Tibial nerve (tissue), 4 donors: Measurements from ENCODE around the gene BNC2. TPM values are rescaled to one million over a fixed set of nuclear protein-coding genes. Genes with fewer than 3 reads are reported as not detected.
"Not testable (repeated sequence)": the region's sequence is repeated elsewhere in the genome, so short reads cannot be mapped to it uniquely, and the experiment has no call there.

Experiments used
- DNase-seq, 2 donors: peaks; one replicate each; pipeline ENCODE4 v3.0.0-alpha.2; 2019; ENCODE audit warnings: low spot score in 2 of 2
- H3K27ac ChIP-seq, 4 donors: fragments of 200-600 bp; sonication (generic) in 3 of 4; one replicate each; pipeline ENCODE4 v1.5.1; 2017 to 2019; ENCODE audit warnings: mild to moderate bottlenecking in 1 of 4
- H3K27me3 ChIP-seq, 2 donors: fragments of 200-600 bp; sonication (generic) in 1 of 2; one replicate each; pipeline versions ENCODE4 v1.5.1 to v1.6.0; 2017 to 2019
- H3K36me3 ChIP-seq, 3 donors: fragments of 200-600 bp; sonication (generic); one replicate each; pipeline ENCODE4 v1.5.1; 2018 to 2019
- H3K4me1 ChIP-seq, 4 donors: fragments of 200-600 bp; sonication (generic) in 3 of 4; one replicate each; pipeline ENCODE4 v1.5.1; 2017 to 2019
- H3K4me3 ChIP-seq, 4 donors: fragments of 200-600 bp; sonication (generic) in 3 of 4; one replicate each; pipeline ENCODE4 v1.5.1; 2017 to 2019; ENCODE audit warnings: mild to moderate bottlenecking in 1 of 4, moderate library complexity in 1 of 4
- H3K9me3 ChIP-seq, 4 donors: fragments of 200-600 bp; sonication (generic) in 3 of 4; one replicate each; pipeline ENCODE4 v1.5.1; 2017 to 2019
- EP300 ChIP-seq, 2 donors: sonication (generic); formaldehyde crosslinking; IDR thresholded peaks; one replicate each; pipeline ENCODE4 v1.6.1; 2017; ENCODE audit warnings: antibody characterized with exemption in 2 of 2, mild to moderate bottlenecking in 1 of 2
- POLR2A ChIP-seq, 2 donors: fragments of 450-650 bp; IDR thresholded peaks; one replicate each; pipeline ENCODE4 v1.6.1; 2017; ENCODE audit warnings: antibody characterized with exemption in 2 of 2, mild to moderate bottlenecking in 2 of 2, moderate library complexity in 2 of 2
- WGBS, 2 donors: methylation state at CpG; one replicate each; pipeline ENCODE4 v1.1.5; 2018; 5-methylcytosine and 5-hydroxymethylcytosine counted together
- total RNA-seq, 4 donors: library from RNA; depleted of rRNA; stranded (reverse); fragments of >200 nt; gene quantifications; one replicate each; pipeline ENCODE4 v1.1.0, GENCODE V29; 2016
- TF ChIP-seq, protein P1 (sequence below), 5 experiments: fragments of 200-600 bp in 3 of 5; fragments of 450-650 bp in 2 of 5; sonication (generic) in 3 of 5; IDR thresholded peaks; one replicate each; pipeline ENCODE4 v1.5.1; 2016 to 2019; ENCODE audit warnings: antibody characterized with exemption in 5 of 5, mild to moderate bottlenecking in 3 of 5, moderate library complexity in 2 of 5

BNC2 gene
- total RNA-seq, 4 donors from 2014 or later: 69.9 to 89.6 (median 88.4) TPM

DNA sequence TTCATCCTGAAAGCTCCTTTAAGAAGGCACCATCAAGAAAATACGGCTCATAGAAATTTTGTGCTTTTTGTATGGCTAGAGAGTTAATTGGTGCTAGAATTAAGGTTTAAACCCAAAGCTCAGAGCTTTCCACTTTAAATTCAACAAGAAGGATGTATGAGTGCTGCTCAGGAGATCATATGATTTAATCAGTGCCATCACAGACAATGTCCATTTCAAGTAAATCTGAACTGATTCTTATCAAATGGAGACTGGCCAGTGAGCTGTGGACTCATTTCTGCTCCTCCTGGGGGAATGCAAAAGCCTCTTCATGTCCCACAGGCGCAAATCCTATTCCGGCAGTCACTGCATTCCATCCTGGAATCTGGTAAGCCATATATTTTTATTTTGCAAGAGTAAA is 327.2 kb downstream of the BNC2 start:
- H3K4me1 ChIP-seq: peaks cover 0 to 33% (median 4%) of the 10 kb centered on the region in 4 donors
- WGBS, 2 donors: 82 to 92% methylated on average over 3 of the region's 3 CpGs
- TF ChIP-seq, protein P1, sequence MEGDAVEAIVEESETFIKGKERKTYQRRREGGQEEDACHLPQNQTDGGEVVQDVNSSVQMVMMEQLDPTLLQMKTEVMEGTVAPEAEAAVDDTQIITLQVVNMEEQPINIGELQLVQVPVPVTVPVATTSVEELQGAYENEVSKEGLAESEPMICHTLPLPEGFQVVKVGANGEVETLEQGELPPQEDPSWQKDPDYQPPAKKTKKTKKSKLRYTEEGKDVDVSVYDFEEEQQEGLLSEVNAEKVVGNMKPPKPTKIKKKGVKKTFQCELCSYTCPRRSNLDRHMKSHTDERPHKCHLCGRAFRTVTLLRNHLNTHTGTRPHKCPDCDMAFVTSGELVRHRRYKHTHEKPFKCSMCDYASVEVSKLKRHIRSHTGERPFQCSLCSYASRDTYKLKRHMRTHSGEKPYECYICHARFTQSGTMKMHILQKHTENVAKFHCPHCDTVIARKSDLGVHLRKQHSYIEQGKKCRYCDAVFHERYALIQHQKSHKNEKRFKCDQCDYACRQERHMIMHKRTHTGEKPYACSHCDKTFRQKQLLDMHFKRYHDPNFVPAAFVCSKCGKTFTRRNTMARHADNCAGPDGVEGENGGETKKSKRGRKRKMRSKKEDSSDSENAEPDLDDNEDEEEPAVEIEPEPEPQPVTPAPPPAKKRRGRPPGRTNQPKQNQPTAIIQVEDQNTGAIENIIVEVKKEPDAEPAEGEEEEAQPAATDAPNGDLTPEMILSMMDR (IDR thresholded peaks at IDR 0.05): no peak
- TF ChIP-seq POLR2A (IDR thresholded peaks at IDR 0.05) (no peak), EP300 (IDR thresholded peaks at IDR 0.05) (no peak)

DNA sequence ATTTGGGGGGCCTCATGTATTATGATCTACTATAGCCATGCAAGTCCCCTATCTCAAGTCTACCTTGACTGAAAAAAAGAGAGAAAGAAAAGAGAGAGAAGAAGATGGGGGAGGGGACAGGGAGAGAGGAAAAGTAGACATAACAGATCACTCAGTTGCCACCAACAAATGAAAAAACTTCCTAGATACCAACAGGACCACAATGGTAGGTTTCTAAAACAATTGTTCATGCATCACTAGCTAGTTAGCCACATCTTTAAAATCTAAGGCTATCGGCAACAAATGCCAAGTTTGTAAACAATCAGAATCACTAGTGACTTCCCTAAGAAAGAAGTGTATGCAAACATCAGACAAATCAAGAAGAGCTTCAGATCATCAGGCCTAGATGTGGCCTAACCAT is 328.2 kb downstream of the BNC2 start:
- no peak for DNase-seq
- Histone ChIP-seq H3K4me3 (no peak overlapping the region), H3K36me3 (no peaks in the 10 kb centered on the region), H3K4me1 (peaks cover 0 to 33% (median 4%) of the 10 kb centered on the region in 4 donors), H3K27ac (no peak overlapping the region), H3K27me3 (no peaks in the 10 kb centered on the region), H3K9me3 (no peaks in the 10 kb centered on the region)
- TF ChIP-seq, protein P1 (IDR thresholded peaks at IDR 0.05): no peak
- TF ChIP-seq EP300 (IDR thresholded peaks at IDR 0.05) (no peak), POLR2A (IDR thresholded peaks at IDR 0.05) (no peak)
- WGBS, 2 donors: 57 to 89% methylated on average over 1 of the region's 1 CpG

More for the DNA sequence above, 327.2 kb downstream of the BNC2 start:
- Histone ChIP-seq H3K27me3 (no peaks in the 10 kb centered on the region), H3K27ac (no peak overlapping the region), H3K36me3 (no peaks in the 10 kb centered on the region), H3K4me3 (no peak overlapping the region), H3K9me3 (no peaks in the 10 kb centered on the region)
- DNase-seq: no peak

DNA sequence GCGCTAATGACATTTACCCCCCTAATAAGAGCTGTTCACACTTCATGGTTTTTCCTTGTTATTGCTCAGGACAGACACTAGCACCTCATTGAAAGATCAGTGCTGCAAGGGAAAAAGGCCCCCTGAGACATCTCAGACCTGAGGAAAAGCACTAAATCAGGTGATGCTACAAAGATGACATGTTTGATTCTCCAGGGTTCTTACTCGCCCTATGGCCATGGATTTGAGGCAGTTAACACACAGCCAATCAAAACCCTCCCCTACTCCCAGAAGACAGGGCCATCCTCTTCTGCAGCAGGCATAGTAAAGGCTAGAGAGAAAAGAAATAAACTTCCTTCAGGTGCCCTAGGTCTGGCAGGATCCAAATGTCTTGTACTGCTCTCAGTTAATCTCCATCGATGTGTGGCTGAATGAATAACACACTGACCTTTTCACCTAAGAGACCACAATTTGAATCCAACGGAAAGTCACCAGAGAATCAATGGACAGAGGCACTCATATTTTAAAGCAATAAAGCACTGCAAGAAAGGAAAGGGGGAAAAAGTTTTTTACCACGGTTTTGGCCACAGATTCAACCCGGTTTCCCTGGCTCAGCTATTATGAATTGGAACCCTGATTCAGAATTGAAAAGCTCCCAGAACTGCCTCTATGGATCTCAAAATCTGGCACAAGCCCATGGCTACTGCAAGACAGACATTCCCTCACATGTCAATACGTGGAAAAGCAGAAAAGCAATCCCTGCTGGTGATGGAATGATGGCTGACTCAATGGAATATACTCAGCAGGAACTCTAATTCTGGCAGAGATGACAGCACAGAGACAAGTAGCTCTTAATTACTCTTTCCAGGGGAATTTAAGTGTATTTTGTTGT is 329.5 kb downstream of the BNC2 start:
- 43 to 44% methylated on average over 7 of the region's 7 CpGs for WGBS, 2 donors
- DNase-seq: no peak
- Histone ChIP-seq H3K4me1 (peaks cover 0 to 33% (median 4%) of the 10 kb centered on the region in 4 donors), H3K27me3 (no peaks in the 10 kb centered on the region), H3K36me3 (no peaks in the 10 kb centered on the region), H3K4me3 (no peak overlapping the region), H3K9me3 (no peaks in the 10 kb centered on the region), H3K27ac (no peak overlapping the region)
- TF ChIP-seq, protein P1 (IDR thresholded peaks at IDR 0.05): no peak
- no peak for TF ChIP-seq EP300 (IDR thresholded peaks at IDR 0.05)
- TF ChIP-seq POLR2A (IDR thresholded peaks at IDR 0.05): no peak

DNA sequence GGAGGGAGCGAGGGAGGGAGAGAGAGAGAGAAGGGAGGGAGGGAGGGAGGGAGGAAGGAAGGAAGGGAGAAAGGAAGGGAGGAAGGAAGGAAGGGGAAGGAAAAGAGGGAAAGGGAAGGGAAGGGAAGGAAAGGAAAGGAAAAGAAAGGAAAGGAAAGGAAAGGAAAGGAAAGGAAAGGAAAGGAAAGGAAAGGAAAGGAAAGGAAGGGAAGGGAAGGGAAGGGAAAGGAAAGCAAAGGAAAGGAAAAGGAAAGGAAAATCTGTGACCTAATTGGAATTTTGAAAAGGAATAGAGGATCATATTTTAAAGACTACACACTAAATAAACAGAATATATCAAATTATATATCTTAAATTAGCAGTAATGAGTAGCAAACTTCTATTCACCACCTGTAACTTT is 330.8 kb downstream of the BNC2 start:
- H3K4me3 ChIP-seq, H3K27ac ChIP-seq, H3K27me3 ChIP-seq, DNase-seq, H3K9me3 ChIP-seq, H3K36me3 ChIP-seq: not testable (repeated sequence)
- peaks cover 0 to 25% (median 4%) of the 10 kb centered on the region in 4 donors for H3K4me1 ChIP-seq
- 88 to 100% methylated on average over 1 of the region's 1 CpG for WGBS, 2 donors

DNA sequence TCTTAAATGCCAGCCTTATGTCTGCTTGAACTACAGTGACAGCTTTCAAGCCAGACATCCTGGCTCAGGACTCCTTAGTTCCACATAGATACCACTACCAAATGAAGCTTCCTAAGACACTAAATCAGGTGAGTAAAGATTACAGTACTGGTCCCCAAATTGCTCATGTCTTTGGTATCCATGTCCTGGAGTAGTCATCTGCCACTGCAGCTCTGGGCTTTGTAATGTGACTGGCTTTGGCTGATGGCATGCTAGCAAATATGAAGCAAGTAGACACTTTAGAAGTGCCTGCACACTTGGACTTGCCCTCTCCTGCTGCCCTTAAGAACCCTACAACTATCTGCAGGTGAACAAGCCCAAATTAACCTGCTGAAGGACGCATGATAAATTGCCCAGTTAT is 334.9 kb downstream of the BNC2 start:
- H3K9me3 ChIP-seq: no peaks in the 10 kb centered on the region
- no peak for DNase-seq

More for the DNA sequence above, 334.9 kb downstream of the BNC2 start:
- Histone ChIP-seq H3K36me3 (no peaks in the 10 kb centered on the region), H3K27me3 (no peaks in the 10 kb centered on the region), H3K27ac (peak overlapping the region in 1 of 4 donors; percentile 28), H3K4me1 (peaks cover 0 to 10% (median 0%) of the 10 kb centered on the region in 4 donors), H3K4me3 (no peak overlapping the region)
- TF ChIP-seq, protein P1 (IDR thresholded peaks at IDR 0.05): no peak
- TF ChIP-seq EP300 (IDR thresholded peaks at IDR 0.05): no peak
- TF ChIP-seq POLR2A (IDR thresholded peaks at IDR 0.05): no peak
- 71 to 93% methylated on average over 1 of the region's 1 CpG for WGBS, 2 donors
